Measurements from ENCODE around the gene HLA-G. TPM values are rescaled to one million over a fixed set of nuclear protein-coding genes. Genes with fewer than 3 reads are reported as not detected.

HLA-G gene
- total RNA-seq, 4 donors from 2014 or later: not detected

- H3K27ac ChIP-seq (replicated peaks in 1 of 4): no peak overlapping the region
- H3K9me3 ChIP-seq: peaks cover 0 to 6% (median 0%) of the 10 kb centered on the region in 4 donors
- H3K4me3 ChIP-seq: no peak overlapping the region
- WGBS: 5% methylated on average over 13 of the region's 14 CpGs
- TF ChIP-seq POLR2AphosphoS5 (IDR thresholded peaks at IDR 0.05) (peak in 1 of 2 donors; percentile 31), POLR2A (IDR thresholded peaks at IDR 0.05; ENCODE audit: low read depth) (no peak), CTCF (IDR thresholded peaks at IDR 0.05) (peak; percentile 79 to 97 (median 89)), EP300 (IDR thresholded peaks at IDR 0.05) (no peak)
- DNase-seq (ENCODE audit: extremely low spot score): no peak
- H3K36me3 ChIP-seq: no peaks in the 10 kb centered on the region
- intact Hi-C loops (cut with DNase I): loop anchor here (1.0 to 2.0 kb wide), 2 partner anchors 129 to 165 kb away; no protein-coding TSS in a partner anchor
- peaks cover 0 to 70% (median 14%) of the 10 kb centered on the region in 4 donors for H3K27me3 ChIP-seq
- peaks cover 0 to 7% (median 6%) of the 10 kb centered on the region in 4 donors for H3K4me1 ChIP-seq
Measured at GRCh38 chr6:29847871-29848630, 20.4 kb downstream of the HLA-G start.

- Histone ChIP-seq H3K36me3 (no peaks in the 10 kb centered on the region), H3K9me3 (no peaks in the 10 kb centered on the region), H3K27me3 (peaks cover 0 to 59% (median 14%) of the 10 kb centered on the region in 4 donors), H3K27ac (replicated peaks in 1 of 4) (no peak overlapping the region), H3K4me3 (peak overlapping the region; percentile 27 to 45 (median 32)), H3K4me1 (peaks cover 0 to 7% (median 6%) of the 10 kb centered on the region in 4 donors)
- intact Hi-C loops (cut with DNase I): no loop called here
- no peak for DNase-seq (ENCODE audit: extremely low spot score)
- no peak for TF ChIP-seq POLR2A (IDR thresholded peaks at IDR 0.05; ENCODE audit: low read depth)
- 9% methylated on average over 27 of the region's 38 CpGs for WGBS
Measured at GRCh38 chr6:29850011-29850553, 22.5 kb downstream of the HLA-G start.

GRCh38 chr6:29851190-29851589 lies 23.6 kb downstream of the HLA-G start:
- Histone ChIP-seq H3K27me3 (peaks cover 0 to 53% (median 14%) of the 10 kb centered on the region in 4 donors), H3K4me1 (peaks cover 0 to 7% (median 6%) of the 10 kb centered on the region in 4 donors), H3K27ac (replicated peaks in 1 of 4) (no peak overlapping the region), H3K36me3 (no peaks in the 10 kb centered on the region), H3K9me3 (no peaks in the 10 kb centered on the region), H3K4me3 (no peak overlapping the region)
- no peak for DNase-seq (ENCODE audit: extremely low spot score)
- no peak for TF ChIP-seq CTCF (IDR thresholded peaks at IDR 0.05)
- TF ChIP-seq POLR2AphosphoS5 (IDR thresholded peaks at IDR 0.05): no peak
- no peak for TF ChIP-seq POLR2A (IDR thresholded peaks at IDR 0.05; ENCODE audit: low read depth)
- no peak for TF ChIP-seq EP300 (IDR thresholded peaks at IDR 0.05)
- intact Hi-C loops (cut with DNase I): no loop called here
- WGBS: 88% methylated on average over 3 of the region's 3 CpGs

- Histone ChIP-seq H3K4me1 (peaks cover 0 to 7% (median 6%) of the 10 kb centered on the region in 4 donors), H3K36me3 (no peaks in the 10 kb centered on the region), H3K4me3 (no peak overlapping the region), H3K27ac (replicated peaks in 1 of 4) (no peak overlapping the region), H3K27me3 (peaks cover 0 to 42% (median 10%) of the 10 kb centered on the region in 4 donors), H3K9me3 (no peaks in the 10 kb centered on the region)
- DNase-seq (ENCODE audit: extremely low spot score): no peak
- WGBS: 33% methylated on average over 2 of the region's 2 CpGs
- TF ChIP-seq POLR2AphosphoS5 (IDR thresholded peaks at IDR 0.05) (no peak), POLR2A (IDR thresholded peaks at IDR 0.05; ENCODE audit: low read depth) (no peak), CTCF (IDR thresholded peaks at IDR 0.05) (no peak), EP300 (IDR thresholded peaks at IDR 0.05) (no peak)
- intact Hi-C loops (cut with DNase I): no loop called here
Measured at GRCh38 chr6:29853245-29853644, 25.6 kb downstream of the HLA-G start.

- intact Hi-C loops (cut with DNase I): no loop called here
- no peaks in the 10 kb centered on the region for H3K36me3 ChIP-seq
- H3K9me3 ChIP-seq: no peaks in the 10 kb centered on the region
- no peak for TF ChIP-seq POLR2A (IDR thresholded peaks at IDR 0.05; ENCODE audit: low read depth)
- no peak for TF ChIP-seq POLR2AphosphoS5 (IDR thresholded peaks at IDR 0.05)
- TF ChIP-seq EP300 (IDR thresholded peaks at IDR 0.05): no peak
- no peak for TF ChIP-seq CTCF (IDR thresholded peaks at IDR 0.05)
- H3K4me1 ChIP-seq: no peaks in the 10 kb centered on the region
- peaks cover 0 to 20% (median 0%) of the 10 kb centered on the region in 4 donors for H3K27me3 ChIP-seq
- no peak overlapping the region for H3K27ac ChIP-seq (replicated peaks in 1 of 4)
- no peak overlapping the region for H3K4me3 ChIP-seq
- 81% methylated on average over 1 of the region's 1 CpG for WGBS
- DNase-seq (ENCODE audit: extremely low spot score): no peak
Measured at GRCh38 chr6:29858006-29858405, 30.4 kb downstream of the HLA-G start.
